ENCODE measurements around the gene CASP4.
A peak's percentile ranks its signal among the peaks of the same experiment; 100 is the strongest.
"Not testable (repeated sequence)": the region's sequence is repeated elsewhere in the genome, so short reads cannot be mapped to it uniquely, and the experiment has no call there.

CASP4 gene

DNA sequence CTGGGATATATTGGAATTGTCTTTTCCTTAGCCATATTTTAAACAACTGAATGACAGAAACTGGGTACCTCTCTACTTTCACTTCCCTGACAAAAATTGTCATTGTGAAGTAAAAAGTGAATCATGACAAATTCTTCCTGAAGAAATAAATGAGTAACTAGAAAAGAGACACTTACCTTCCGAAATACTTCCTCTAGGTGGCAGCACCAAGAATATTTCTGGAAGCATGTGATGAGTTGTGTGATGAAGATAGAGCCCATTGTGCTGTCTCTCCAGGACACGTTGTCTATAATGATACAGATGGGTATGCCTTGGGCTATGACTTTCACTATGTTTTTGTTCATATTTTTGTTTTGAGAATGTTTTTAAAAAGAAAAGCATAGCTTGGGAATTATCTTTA lies 21.5 kb downstream of the CASP4 start:
- Mint-ChIP-seq H3K27ac (no peak overlapping the region), H3K4me1 (no peaks in the 10 kb centered on the region), H3K27me3 (ENCODE audit: low read depth, poor library complexity) (peaks cover 7% of the 10 kb centered on the region), H3K9me3 (no peaks in the 10 kb centered on the region), H3K36me3 (ENCODE audit: low read depth) (no peaks in the 10 kb centered on the region), H3K4me3 (no peak overlapping the region)
- no peak for DNase-seq
- TF ChIP-seq, protein P1, sequence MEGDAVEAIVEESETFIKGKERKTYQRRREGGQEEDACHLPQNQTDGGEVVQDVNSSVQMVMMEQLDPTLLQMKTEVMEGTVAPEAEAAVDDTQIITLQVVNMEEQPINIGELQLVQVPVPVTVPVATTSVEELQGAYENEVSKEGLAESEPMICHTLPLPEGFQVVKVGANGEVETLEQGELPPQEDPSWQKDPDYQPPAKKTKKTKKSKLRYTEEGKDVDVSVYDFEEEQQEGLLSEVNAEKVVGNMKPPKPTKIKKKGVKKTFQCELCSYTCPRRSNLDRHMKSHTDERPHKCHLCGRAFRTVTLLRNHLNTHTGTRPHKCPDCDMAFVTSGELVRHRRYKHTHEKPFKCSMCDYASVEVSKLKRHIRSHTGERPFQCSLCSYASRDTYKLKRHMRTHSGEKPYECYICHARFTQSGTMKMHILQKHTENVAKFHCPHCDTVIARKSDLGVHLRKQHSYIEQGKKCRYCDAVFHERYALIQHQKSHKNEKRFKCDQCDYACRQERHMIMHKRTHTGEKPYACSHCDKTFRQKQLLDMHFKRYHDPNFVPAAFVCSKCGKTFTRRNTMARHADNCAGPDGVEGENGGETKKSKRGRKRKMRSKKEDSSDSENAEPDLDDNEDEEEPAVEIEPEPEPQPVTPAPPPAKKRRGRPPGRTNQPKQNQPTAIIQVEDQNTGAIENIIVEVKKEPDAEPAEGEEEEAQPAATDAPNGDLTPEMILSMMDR (IDR thresholded peaks at IDR 0.05): peak; percentile 20

DNA sequence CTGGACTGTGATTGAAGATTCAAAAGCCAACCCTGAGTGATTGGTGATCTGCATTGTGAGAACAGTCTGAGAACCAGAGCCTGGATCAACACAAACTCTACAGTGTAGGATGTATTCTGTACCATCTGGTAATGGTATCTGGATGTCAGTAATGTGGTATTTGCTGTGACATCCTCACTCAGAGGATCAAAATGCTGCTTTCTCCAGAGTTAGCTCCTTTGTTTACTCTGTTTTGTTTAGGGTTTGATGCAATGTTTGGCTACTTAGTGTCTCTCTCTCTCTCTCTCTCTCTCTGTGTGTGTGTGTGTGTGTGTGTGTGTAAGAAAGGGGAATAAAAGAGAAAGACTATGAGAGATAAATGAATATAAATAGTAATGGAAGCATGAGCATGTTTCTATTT lies 24.3 kb downstream of the CASP4 start:
- TF ChIP-seq, protein P1 (IDR thresholded peaks at IDR 0.05): no peak
- DNase-seq: no peak
- no peaks in the 10 kb centered on the region for H3K36me3 Mint-ChIP-seq (ENCODE audit: low read depth)
- no peak overlapping the region for H3K27ac Mint-ChIP-seq
- no peak overlapping the region for H3K4me3 Mint-ChIP-seq
- no peaks in the 10 kb centered on the region for H3K9me3 Mint-ChIP-seq
- H3K4me1 Mint-ChIP-seq: no peaks in the 10 kb centered on the region
- H3K27me3 Mint-ChIP-seq (ENCODE audit: low read depth, poor library complexity): peaks cover 7% of the 10 kb centered on the region

DNA sequence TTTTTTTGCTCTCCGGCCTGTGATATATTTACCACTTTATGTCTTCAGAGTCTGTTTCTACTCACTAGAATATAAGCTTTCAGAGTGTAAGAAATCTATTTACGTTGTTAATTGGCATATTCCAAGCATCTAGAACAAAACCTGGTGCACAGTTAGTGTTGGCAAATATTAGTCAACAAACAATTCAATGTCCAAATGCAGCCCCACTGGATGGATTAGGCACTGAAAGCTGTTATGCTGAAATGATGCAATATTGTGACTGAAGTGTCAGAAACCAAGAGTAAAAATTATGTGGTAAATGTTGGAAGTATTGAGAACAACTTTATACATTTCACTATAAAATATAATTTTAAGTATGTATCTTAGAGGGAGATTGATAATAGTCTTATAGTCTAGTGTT lies 24.8 kb downstream of the CASP4 start:
- H3K27ac Mint-ChIP-seq: no peak overlapping the region
- peaks cover 7% of the 10 kb centered on the region for H3K27me3 Mint-ChIP-seq (ENCODE audit: low read depth, poor library complexity)
- no peaks in the 10 kb centered on the region for H3K36me3 Mint-ChIP-seq (ENCODE audit: low read depth)
- no peaks in the 10 kb centered on the region for H3K9me3 Mint-ChIP-seq
- TF ChIP-seq, protein P1 (IDR thresholded peaks at IDR 0.05): no peak
- no peak for DNase-seq
- H3K4me1 Mint-ChIP-seq: no peaks in the 10 kb centered on the region
- no peak overlapping the region for H3K4me3 Mint-ChIP-seq

DNA sequence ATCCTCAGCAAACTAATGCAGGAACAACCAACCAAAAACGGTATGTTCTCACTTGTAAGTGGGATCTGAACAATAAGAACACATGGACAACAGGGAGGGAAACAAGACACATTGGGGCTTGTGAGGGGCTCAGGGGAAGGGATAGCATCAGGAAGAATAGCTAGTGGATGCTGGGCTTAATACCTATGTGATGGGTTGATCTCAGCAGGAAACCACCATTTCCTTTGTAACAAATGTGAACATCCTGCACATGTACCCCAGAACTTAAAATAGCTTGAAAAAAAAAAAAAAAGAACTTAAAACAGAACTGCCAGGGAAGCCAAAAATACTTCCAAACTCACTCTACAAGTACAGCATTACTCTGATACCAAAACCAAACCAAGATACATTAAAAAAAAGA lies 33.8 kb downstream of the CASP4 start:
- H3K9me3 Mint-ChIP-seq: peaks cover 27% of the 10 kb centered on the region
- TF ChIP-seq, protein P1 (IDR thresholded peaks at IDR 0.05): no peak
- H3K27me3 Mint-ChIP-seq (ENCODE audit: low read depth, poor library complexity): no peaks in the 10 kb centered on the region

DNA sequence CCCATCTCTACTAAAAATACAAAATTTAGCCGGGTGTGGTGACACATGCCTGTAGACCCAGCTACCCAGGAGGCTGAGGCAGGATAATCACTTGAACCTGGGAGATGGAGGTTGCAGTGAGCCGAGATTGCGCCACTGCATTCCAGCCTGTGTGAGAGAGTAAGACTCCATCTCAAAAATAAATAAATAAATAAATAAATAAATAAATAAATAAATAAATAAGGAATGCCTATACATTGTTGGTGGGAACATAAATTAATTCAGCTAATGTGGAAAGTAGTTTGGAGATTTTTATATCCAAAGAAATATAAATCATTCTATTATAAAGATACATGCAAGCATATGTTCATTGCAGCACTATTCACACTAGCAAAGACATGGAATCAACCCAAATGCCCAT lies 34.3 kb downstream of the CASP4 start:
- H3K27ac Mint-ChIP-seq; H3K36me3 Mint-ChIP-seq (ENCODE audit: low read depth); DNase-seq; H3K4me3 Mint-ChIP-seq; H3K4me1 Mint-ChIP-seq; H3K27me3 Mint-ChIP-seq (ENCODE audit: low read depth, poor library complexity): not testable (repeated sequence)
- peaks cover 32% of the 10 kb centered on the region for H3K9me3 Mint-ChIP-seq

More for the DNA sequence above, 33.8 kb downstream of the CASP4 start:
- DNase-seq: no peak
- Mint-ChIP-seq H3K4me1 (no peaks in the 10 kb centered on the region), H3K27ac (peak overlapping the region; percentile 11), H3K4me3 (no peak overlapping the region), H3K36me3 (ENCODE audit: low read depth) (no peaks in the 10 kb centered on the region)

DNA sequence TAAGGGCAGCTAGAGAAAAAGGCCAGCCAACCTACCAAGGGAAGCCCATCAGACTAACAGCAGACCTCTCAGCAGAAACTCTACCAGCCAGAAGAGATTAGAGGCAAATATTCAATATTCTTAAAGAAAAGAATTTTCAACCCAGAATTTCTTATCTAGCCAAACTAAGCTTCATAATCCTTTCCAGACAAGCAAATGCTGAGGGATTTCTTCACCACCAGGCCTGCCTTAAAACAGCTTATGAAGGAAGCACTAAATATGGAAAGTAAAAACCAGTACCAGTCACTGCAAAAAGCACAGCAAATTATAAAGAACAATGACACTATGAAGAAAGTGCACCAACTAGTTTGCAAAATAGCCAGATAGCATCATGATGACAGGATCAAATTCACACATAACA lies 39.6 kb downstream of the CASP4 start:
- H3K27ac Mint-ChIP-seq: no peak overlapping the region
- peaks cover 6% of the 10 kb centered on the region for H3K27me3 Mint-ChIP-seq (ENCODE audit: low read depth, poor library complexity)
- TF ChIP-seq, protein P1 (IDR thresholded peaks at IDR 0.05): no peak
- no peaks in the 10 kb centered on the region for H3K4me1 Mint-ChIP-seq
- no peak overlapping the region for H3K4me3 Mint-ChIP-seq
- DNase-seq: no peak
- H3K9me3 Mint-ChIP-seq: peaks cover 68% of the 10 kb centered on the region
- no peaks in the 10 kb centered on the region for H3K36me3 Mint-ChIP-seq (ENCODE audit: low read depth)

All from nephron progenitor cell (in vitro differentiated cells).